BLaER1 treated with 17β-estradiol and CSF1 and Interleukin-3, amounts not matched to agents 10 nM and 100 nM (cell line): ENCODE results near the gene LRRC4.

ENCODE experiments used
- H3K27ac ChIP-seq, 11 experiments: shearing (Covaris generic); formaldehyde crosslinking; 2 replicates each; pipeline ENCODE4 v1.8.1; 2022
- H3K27me3 ChIP-seq, 11 experiments: shearing (Covaris generic); formaldehyde crosslinking; 2 replicates each; pipeline ENCODE4 v1.8.1; 2022
- H3K36me3 ChIP-seq, 11 experiments: shearing (Covaris generic); formaldehyde crosslinking; 2 replicates each; pipeline ENCODE4 v1.8.1; 2022
- H3K4me1 ChIP-seq, 10 experiments: shearing (Covaris generic); formaldehyde crosslinking; 2 replicates each; pipeline ENCODE4 v1.8.1; 2022
- H3K4me2 ChIP-seq, 11 experiments: shearing (Covaris generic); formaldehyde crosslinking; 2 replicates each; pipeline ENCODE4 v1.8.1; 2022
- H3K4me3 ChIP-seq, 10 experiments: shearing (Covaris generic); formaldehyde crosslinking; 2 replicates each; pipeline ENCODE4 v1.8.1; 2022
- H3K9ac ChIP-seq, 11 experiments: shearing (Covaris generic); formaldehyde crosslinking; 2 replicates each; pipeline ENCODE4 v1.8.1; 2022
- H3K9me3 ChIP-seq, 11 experiments: shearing (Covaris generic); formaldehyde crosslinking; replicated peaks in 1 of 11; 2 replicates each; pipeline ENCODE4 v1.8.1; 2022
- H4K20me1 ChIP-seq, 11 experiments: shearing (Covaris generic); formaldehyde crosslinking; 2 replicates each; pipeline ENCODE4 v1.8.1; 2022
- Cebpa-rat ChIP-seq, 11 experiments: shearing (Covaris generic); IDR thresholded peaks; 2 replicates each; pipeline ENCODE4 v1.8.1; 2022

The LRRC4 gene

DNA sequence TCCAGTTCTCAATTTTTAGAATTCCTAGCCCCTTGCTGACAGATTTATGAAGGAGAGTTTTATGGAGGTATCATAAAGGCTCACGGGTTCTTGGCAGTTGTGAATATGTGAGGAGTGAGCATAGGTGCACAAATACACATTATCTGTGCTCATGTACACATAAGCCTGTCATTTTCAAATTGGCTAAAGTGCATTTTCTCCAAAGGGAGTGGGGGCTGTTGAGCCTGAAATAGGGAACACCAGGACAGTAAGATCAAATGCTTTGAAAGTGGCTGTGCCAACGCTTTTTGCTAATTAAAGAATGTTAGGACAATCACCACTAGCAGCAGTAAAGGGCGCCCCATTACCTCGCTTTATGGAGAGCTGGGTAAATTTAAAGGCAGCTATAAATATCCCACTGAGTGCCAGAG, 8.3 kb upstream of the LRRC4 start:
- H3K4me2 ChIP-seq: no peak overlapping the region
- H3K9me3 ChIP-seq: no peaks in the 10 kb centered on the region
- no peak for TF ChIP-seq Cebpa-rat (IDR thresholded peaks at IDR 0.05)
- H3K27me3 ChIP-seq: no peaks in the 10 kb centered on the region
- H3K27ac ChIP-seq: no peak overlapping the region
- H3K9ac ChIP-seq: no peak overlapping the region
- H3K4me3 ChIP-seq: no peak overlapping the region
- peaks cover 31 to 52% (median 43%) of the 10 kb centered on the region in 10 experiments for H3K4me1 ChIP-seq
- peaks cover 6 to 82% (median 32%) of the 10 kb centered on the region in 11 experiments; a peak in 16 of 22 replicates for H4K20me1 ChIP-seq
- H3K36me3 ChIP-seq: peaks cover 0 to 16% (median 13%) of the 10 kb centered on the region in 11 experiments; a peak in 13 of 22 replicates

GRCh38 chr7:128037880-128038619, 6.8 kb upstream of the LRRC4 start:
- no peak overlapping the region for H3K9ac ChIP-seq
- peaks cover 6 to 91% (median 35%) of the 10 kb centered on the region in 11 experiments; a peak in 16 of 22 replicates for H4K20me1 ChIP-seq
- TF ChIP-seq Cebpa-rat (IDR thresholded peaks at IDR 0.05): no peak
- H3K27me3 ChIP-seq: peaks cover 0 to 6% (median 4%) of the 10 kb centered on the region in 11 experiments; a peak in 8 of 22 replicates
- H3K27ac ChIP-seq: no peak overlapping the region
- H3K9me3 ChIP-seq: no peaks in the 10 kb centered on the region
- no peak overlapping the region for H3K4me3 ChIP-seq
- H3K36me3 ChIP-seq: peaks cover 0 to 15% (median 13%) of the 10 kb centered on the region in 11 experiments; a peak in 13 of 22 replicates
- H3K4me1 ChIP-seq: peaks cover 30 to 54% (median 45%) of the 10 kb centered on the region in 10 experiments
- no peak overlapping the region for H3K4me2 ChIP-seq

DNA sequence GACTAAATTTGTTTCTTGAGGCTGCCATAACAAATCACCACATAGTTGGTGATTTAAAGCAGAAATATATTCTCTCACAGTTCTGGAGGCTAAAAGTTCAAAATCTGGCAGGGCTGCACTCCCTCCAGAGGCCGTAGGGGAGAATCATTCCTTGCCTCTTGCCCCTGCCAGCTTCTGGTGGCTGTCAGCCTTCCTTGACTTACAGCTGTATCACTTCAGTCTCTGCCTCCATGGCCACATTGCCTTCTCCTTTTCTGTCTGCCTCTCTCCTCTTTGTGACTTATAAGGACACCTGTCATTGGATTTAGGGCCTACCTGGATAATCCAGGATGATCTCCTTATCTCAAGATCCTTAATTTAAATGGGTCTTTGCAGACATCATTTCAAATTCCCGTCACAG, 5.8 kb upstream of the LRRC4 start:
- Histone ChIP-seq H3K9ac (no peak overlapping the region), H4K20me1 (peaks cover 3 to 94% (median 37%) of the 10 kb centered on the region in 11 experiments; a peak in 16 of 22 replicates), H3K27ac (no peak overlapping the region), H3K4me2 (no peak overlapping the region), H3K36me3 (peaks cover 0 to 11% (median 4%) of the 10 kb centered on the region in 11 experiments; a peak in 12 of 22 replicates), H3K4me3 (no peak overlapping the region), H3K4me1 (peaks cover 28 to 55% (median 45%) of the 10 kb centered on the region in 10 experiments), H3K9me3 (no peaks in the 10 kb centered on the region), H3K27me3 (peaks cover 0 to 13% (median 8%) of the 10 kb centered on the region in 11 experiments; a peak in 9 of 22 replicates)
- no peak for TF ChIP-seq Cebpa-rat (IDR thresholded peaks at IDR 0.05)

- no peak for TF ChIP-seq Cebpa-rat (IDR thresholded peaks at IDR 0.05)
- Histone ChIP-seq H3K4me2 (0 out of 22 replicates have a peak overlapping the region, but pooled peaks of 1 of the 11 experiments have one; percentile 3), H3K27me3 (peaks cover 0 to 13% (median 8%) of the 10 kb centered on the region in 11 experiments; a peak in 9 of 22 replicates), H3K9me3 (no peaks in the 10 kb centered on the region), H3K4me1 (peaks cover 27 to 52% (median 41%) of the 10 kb centered on the region in 10 experiments), H3K27ac (no peak overlapping the region), H4K20me1 (peaks cover 0 to 87% (median 30%) of the 10 kb centered on the region in 11 experiments; a peak in 13 of 22 replicates), H3K36me3 (peaks cover 0 to 6% (median 0%) of the 10 kb centered on the region in 11 experiments; a peak in 2 of 22 replicates), H3K9ac (no peak overlapping the region; a peak in 1 of 22 replicates), H3K4me3 (no peak overlapping the region)
These were observed 5.1 kb upstream of the LRRC4 start for GRCh38 chr7:128036226-128036940.

- Histone ChIP-seq H3K9ac (no peak overlapping the region), H3K27ac (no peak overlapping the region), H3K9me3 (no peaks in the 10 kb centered on the region), H3K36me3 (peaks cover 0 to under 1% (median 0%) of the 10 kb centered on the region in 11 experiments; a peak in 2 of 22 replicates), H3K4me3 (no peak overlapping the region), H3K4me2 (peak overlapping the region in 1 of 11 experiments; percentile 96; a peak in 1 of 22 replicates), H4K20me1 (peaks cover 0 to 80% (median 29%) of the 10 kb centered on the region in 11 experiments; a peak in 14 of 22 replicates), H3K4me1 (peaks cover 27 to 45% (median 36%) of the 10 kb centered on the region in 10 experiments), H3K27me3 (peaks cover 0 to 13% (median 8%) of the 10 kb centered on the region in 11 experiments; a peak in 9 of 22 replicates)
- no peak for TF ChIP-seq Cebpa-rat (IDR thresholded peaks at IDR 0.05)
These were observed 4.5 kb upstream of the LRRC4 start for GRCh38 chr7:128035712-128036111.

DNA sequence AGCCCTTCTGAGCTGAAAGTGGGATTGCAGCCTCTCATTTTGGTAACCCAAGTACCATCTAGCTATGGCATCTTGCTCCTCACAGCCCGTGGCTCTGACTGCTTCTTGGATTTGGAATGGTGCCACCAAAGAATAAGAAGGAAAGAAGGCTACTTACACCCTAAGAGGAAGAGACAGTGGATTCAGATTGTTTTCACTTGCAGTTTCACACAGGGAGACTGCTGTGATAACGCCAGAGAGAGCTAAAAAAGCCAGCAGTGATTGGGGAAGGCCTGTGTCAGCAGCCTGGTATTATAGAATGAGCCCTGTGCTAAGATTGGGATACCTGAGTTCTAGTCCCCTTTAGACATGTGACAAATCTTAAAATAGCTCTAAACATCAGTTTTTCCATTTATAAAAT, 3.6 kb upstream of the LRRC4 start:
- peak overlapping the region; percentile 38 to 100 (median 98); a peak in 19 of 22 replicates for H3K4me2 ChIP-seq
- peaks cover 8 to 76% (median 35%) of the 10 kb centered on the region in 11 experiments; a peak in 20 of 22 replicates for H4K20me1 ChIP-seq

GRCh38 chr7:128033246-128033645, 2.0 kb upstream of the LRRC4 start:
- H3K4me2 ChIP-seq: peak overlapping the region; percentile 96 to 100 (median 98)
- H3K9me3 ChIP-seq: peaks cover 0 to 7% (median 0%) of the 10 kb centered on the region in 11 experiments; a peak in 3 of 22 replicates
- H3K4me3 ChIP-seq: peak overlapping the region; percentile 76 to 95 (median 90)
- peaks cover 0 to 24% (median 23%) of the 10 kb centered on the region in 11 experiments; a peak in 20 of 22 replicates for H3K36me3 ChIP-seq
- peaks cover 21 to 77% (median 43%) of the 10 kb centered on the region in 11 experiments; a peak in 21 of 22 replicates for H4K20me1 ChIP-seq
- no peak for TF ChIP-seq Cebpa-rat (IDR thresholded peaks at IDR 0.05)
- H3K4me1 ChIP-seq: peaks cover 50 to 67% (median 58%) of the 10 kb centered on the region in 10 experiments
- H3K27ac ChIP-seq: peak overlapping the region in 9 of 11 experiments; percentile 91 to 95 (median 92); a peak in 19 of 22 replicates
- H3K27me3 ChIP-seq: peaks cover 0 to 13% (median 8%) of the 10 kb centered on the region in 11 experiments; a peak in 9 of 22 replicates
- peak overlapping the region; percentile 82 to 96 (median 94); a peak in 21 of 22 replicates for H3K9ac ChIP-seq

More for the DNA sequence above, 3.6 kb upstream of the LRRC4 start:
- Histone ChIP-seq H3K36me3 (peaks cover 0 to 9% (median 8%) of the 10 kb centered on the region in 11 experiments; a peak in 18 of 22 replicates), H3K4me1 (peaks cover 35 to 52% (median 43%) of the 10 kb centered on the region in 10 experiments), H3K27ac (peak overlapping the region in 1 of 11 experiments; percentile 10; a peak in 1 of 22 replicates), H3K9me3 (no peaks in the 10 kb centered on the region; a peak in 1 of 22 replicates), H3K27me3 (peaks cover 0 to 13% (median 8%) of the 10 kb centered on the region in 11 experiments; a peak in 9 of 22 replicates), H3K9ac (peak overlapping the region in 2 of 11 experiments; percentile 21 to 27; a peak in 1 of 22 replicates), H3K4me3 (no peak overlapping the region)
- no peak for TF ChIP-seq Cebpa-rat (IDR thresholded peaks at IDR 0.05)
